Mesodermal cell (in vitro differentiated cells): ENCODE data around the gene CLDN34. TPM values are rescaled to one million over a fixed set of nuclear protein-coding genes. Genes with fewer than 3 reads are reported as not detected.

Experiments used
- H3K27ac ChIP-seq: 2 replicates; pipeline ENCODE4 v1.7.0; 2013; ENCODE audit warnings: mild to moderate bottlenecking, low read depth, low read length, moderate library complexity; ENCODE audit not compliant: severe bottlenecking
- H3K36me3 ChIP-seq: 2 replicates; pipeline ENCODE4 v1.7.1; 2013; ENCODE audit warnings: mild to moderate bottlenecking, low read length, moderate library complexity; ENCODE audit not compliant: control insufficient read depth, insufficient read depth
- H3K4me1 ChIP-seq: one replicate; pipeline ENCODE4 v1.7.1; 2013; ENCODE audit warnings: mild to moderate bottlenecking, low read length; ENCODE audit not compliant: insufficient read depth, control insufficient read depth, poor library complexity, severe bottlenecking
- H3K4me3 ChIP-seq: 2 replicates; pipeline ENCODE4 v1.7.0; 2013; ENCODE audit warnings: low read length, control low read depth, mild to moderate bottlenecking; ENCODE audit not compliant: insufficient read depth, poor library complexity, severe bottlenecking; ENCODE audit errors: extremely low read depth
- H3K9me3 ChIP-seq: 2 replicates; pipeline ENCODE4 v1.7.1; 2013; ENCODE audit warnings: mild to moderate bottlenecking, low read length, moderate library complexity; ENCODE audit not compliant: control insufficient read depth
- WGBS, 2 experiments: methylation state at CpG; one replicate each; pipeline ENCODE4 v1.1.5; 2013; ENCODE audit warnings: missing lambda C conversion rate in 2 of 2; ENCODE audit not compliant: insufficient coverage in 2 of 2; 5-methylcytosine and 5-hydroxymethylcytosine counted together
- polyA plus RNA-seq, 2 experiments: library from polyadenylated mRNA; stranded (reverse); fragments of 50-300 nt; gene quantifications; one replicate each; pipeline ENCODE4 v1.2.3, GENCODE V29; 2013

The CLDN34 gene, protein sequence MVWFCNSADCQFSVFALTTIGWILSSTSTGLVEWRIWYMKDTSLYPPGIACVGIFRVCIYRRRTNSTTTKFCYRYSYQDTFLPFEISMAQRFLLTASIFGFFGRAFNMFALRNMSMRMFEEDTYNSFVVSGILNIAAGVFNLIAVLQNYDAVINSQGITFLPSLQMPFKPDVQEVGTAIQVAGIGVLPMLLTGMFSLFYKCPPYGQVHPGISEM
- polyA plus RNA-seq (2013, experiment 1 of 2): not detected
- polyA plus RNA-seq (2013, experiment 2 of 2): not detected

- Histone ChIP-seq H3K9me3 (no peaks in the 10 kb centered on the region), H3K4me3 (no peak within 1 kb of the TSS), H3K36me3 (no peaks in the 10 kb centered on the region), H3K4me1 (no peaks in the 10 kb centered on the region), H3K27ac (no peak within 1 kb of the TSS)
- 88 to 90% methylated on average over 2 to 5 of the region's 16 CpGs for WGBS, 2 experiments
Observed at GRCh38 chrX:9966775-9967408, at the start of gene CLDN34. Gene CLDN34, plus strand, starts transcription at chrX:9967358. Its CDS starts 0 bp downstream, at chrX:9967358.

GRCh38 chrX:9917861-9918260 lies 49.3 kb upstream of the CLDN34 start:
- Histone ChIP-seq H3K9me3 (no peaks in the 10 kb centered on the region), H3K4me3 (no peak overlapping the region), H3K4me1 (no peaks in the 10 kb centered on the region), H3K27ac (no peak overlapping the region), H3K36me3 (no peaks in the 10 kb centered on the region)
- WGBS, 2 experiments: 90% methylated on average over 2 of the region's 5 CpGs; no CpG with 5 or more reads in 1 of the 2 experiments

- H3K4me3 ChIP-seq: no peak overlapping the region
- H3K27ac ChIP-seq: no peak overlapping the region
- no peaks in the 10 kb centered on the region for H3K9me3 ChIP-seq
- H3K36me3 ChIP-seq: no peaks in the 10 kb centered on the region
- no peaks in the 10 kb centered on the region for H3K4me1 ChIP-seq
- 92 to 100% methylated on average over 2 of the region's 3 CpGs for WGBS, 2 experiments
Observed at GRCh38 chrX:9919632-9920172, 47.5 kb upstream of the CLDN34 start.

DNA sequence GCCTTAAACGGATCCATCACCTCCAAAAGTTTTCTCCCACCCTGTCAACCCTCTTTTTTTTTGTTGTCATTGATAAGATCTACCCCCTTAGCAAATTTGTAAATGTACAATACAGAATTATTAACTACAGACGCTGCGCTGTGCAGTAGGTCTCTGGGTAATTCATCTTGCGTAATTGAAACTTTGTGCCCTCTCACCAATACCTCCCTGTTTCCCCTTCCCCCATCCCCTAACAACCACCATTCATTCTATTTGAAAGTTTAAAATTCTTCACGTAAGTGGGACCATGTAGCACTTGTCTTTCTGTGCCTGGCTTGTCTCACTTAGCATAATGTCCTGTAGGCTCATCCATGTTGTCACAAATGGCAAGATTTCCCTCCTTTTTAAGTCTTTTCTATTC lies 45.8 kb upstream of the CLDN34 start:
- no peak overlapping the region for H3K27ac ChIP-seq
- H3K4me1 ChIP-seq: no peaks in the 10 kb centered on the region
- no peak overlapping the region for H3K4me3 ChIP-seq
- H3K9me3 ChIP-seq: no peaks in the 10 kb centered on the region
- WGBS, 2 experiments: 80% methylated on average over 1 of the region's 5 CpGs; no CpG with 5 or more reads in 1 of the 2 experiments
- no peaks in the 10 kb centered on the region for H3K36me3 ChIP-seq

GRCh38 chrX:9923357-9923756 lies 43.8 kb upstream of the CLDN34 start:
- no peak overlapping the region for H3K27ac ChIP-seq

GRCh38 chrX:9926002-9926401 lies 41.2 kb upstream of the CLDN34 start:
- Histone ChIP-seq H3K36me3 (no peaks in the 10 kb centered on the region), H3K4me1 (no peaks in the 10 kb centered on the region), H3K9me3 (no peaks in the 10 kb centered on the region), H3K27ac (no peak overlapping the region), H3K4me3 (no peak overlapping the region)
- WGBS, 2 experiments: 88 to 97% methylated on average over 3 to 4 of the region's 9 CpGs

More at GRCh38 chrX:9923357-9923756, 43.8 kb upstream of the CLDN34 start:
- no peaks in the 10 kb centered on the region for H3K4me1 ChIP-seq
- no peaks in the 10 kb centered on the region for H3K36me3 ChIP-seq
- H3K4me3 ChIP-seq: no peak overlapping the region
- H3K9me3 ChIP-seq: no peaks in the 10 kb centered on the region
- 73% methylated on average over 2 of the region's 5 CpGs; no CpG with 5 or more reads in 1 of the 2 experiments for WGBS, 2 experiments

DNA sequence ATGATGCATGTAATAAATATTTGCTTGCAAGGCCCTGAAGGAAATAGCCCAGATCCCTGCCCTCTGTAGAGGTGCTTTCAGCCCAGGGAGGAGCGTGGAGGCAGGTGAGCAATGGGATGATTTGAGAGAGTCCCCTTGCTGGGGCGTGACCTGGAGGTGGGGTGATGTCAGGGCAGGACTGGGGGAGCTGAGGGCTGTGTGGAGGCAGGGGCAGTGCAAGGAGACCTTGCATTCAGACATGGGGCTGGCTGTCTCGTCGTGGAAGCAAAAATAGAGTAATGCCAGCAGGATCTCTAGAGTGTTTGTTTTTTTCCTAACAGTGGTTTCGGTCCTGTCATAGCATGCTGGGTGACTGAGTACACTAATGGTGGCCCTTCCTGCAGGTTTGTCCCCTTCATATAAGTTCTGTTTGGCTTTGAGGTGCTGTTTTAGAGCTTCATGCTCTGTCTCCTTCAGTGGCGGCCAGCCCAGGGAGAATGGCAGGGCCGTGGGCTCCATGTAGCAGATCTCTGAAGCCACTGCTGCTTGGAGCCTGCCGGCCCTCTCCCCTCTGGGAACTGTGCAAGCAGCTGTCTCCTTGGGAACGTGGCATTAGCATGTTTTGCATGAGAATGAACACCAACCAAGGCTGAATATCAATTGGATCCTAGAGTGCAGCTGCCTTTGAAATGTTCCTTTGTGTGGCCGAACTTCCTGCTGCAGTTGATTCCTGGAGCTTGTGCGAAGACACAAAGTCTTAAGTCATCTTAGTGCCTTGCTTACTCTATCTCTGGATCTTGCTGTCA lies 39.3 kb upstream of the CLDN34 start:
- 46% methylated on average over 4 of the region's 11 CpGs; no CpG with 5 or more reads in 1 of the 2 experiments for WGBS, 2 experiments
- no peak overlapping the region for H3K4me3 ChIP-seq
- no peaks in the 10 kb centered on the region for H3K9me3 ChIP-seq
- H3K4me1 ChIP-seq: no peaks in the 10 kb centered on the region
- H3K36me3 ChIP-seq: peaks cover 5% of the 10 kb centered on the region
- no peak overlapping the region for H3K27ac ChIP-seq

DNA sequence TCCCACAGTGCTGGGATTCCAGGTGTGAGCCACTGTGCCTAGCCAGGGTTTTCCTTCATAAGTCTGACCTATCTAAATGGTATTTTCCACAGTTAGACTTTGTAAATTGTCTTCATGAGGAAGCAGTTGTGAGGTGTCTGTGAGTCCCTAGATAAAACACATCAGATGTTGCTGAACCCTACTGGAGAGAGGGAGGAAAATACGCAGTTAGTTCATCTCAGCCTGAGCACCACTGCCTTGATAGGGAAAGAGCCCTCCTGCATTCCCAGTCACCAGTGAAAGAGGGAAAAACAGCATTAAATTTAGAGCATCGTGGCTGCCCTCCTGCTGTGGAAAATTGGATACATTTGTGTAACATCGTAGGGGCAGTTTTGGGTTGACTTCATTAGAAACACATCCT lies 31.7 kb upstream of the CLDN34 start:
- 100% methylated on average over 1 of the region's 3 CpGs; no CpG with 5 or more reads in 1 of the 2 experiments for WGBS, 2 experiments
- Histone ChIP-seq H3K9me3 (no peaks in the 10 kb centered on the region), H3K4me3 (no peak overlapping the region), H3K27ac (no peak overlapping the region), H3K4me1 (no peaks in the 10 kb centered on the region), H3K36me3 (peaks cover 13% of the 10 kb centered on the region)

GRCh38 chrX:9937761-9938160 lies 29.4 kb upstream of the CLDN34 start:
- Histone ChIP-seq H3K9me3 (no peaks in the 10 kb centered on the region), H3K36me3 (peaks cover 17% of the 10 kb centered on the region), H3K4me3 (no peak overlapping the region), H3K4me1 (no peaks in the 10 kb centered on the region), H3K27ac (no peak overlapping the region)
- 96% methylated on average over 3 to 4 of the region's 8 CpGs for WGBS, 2 experiments

DNA sequence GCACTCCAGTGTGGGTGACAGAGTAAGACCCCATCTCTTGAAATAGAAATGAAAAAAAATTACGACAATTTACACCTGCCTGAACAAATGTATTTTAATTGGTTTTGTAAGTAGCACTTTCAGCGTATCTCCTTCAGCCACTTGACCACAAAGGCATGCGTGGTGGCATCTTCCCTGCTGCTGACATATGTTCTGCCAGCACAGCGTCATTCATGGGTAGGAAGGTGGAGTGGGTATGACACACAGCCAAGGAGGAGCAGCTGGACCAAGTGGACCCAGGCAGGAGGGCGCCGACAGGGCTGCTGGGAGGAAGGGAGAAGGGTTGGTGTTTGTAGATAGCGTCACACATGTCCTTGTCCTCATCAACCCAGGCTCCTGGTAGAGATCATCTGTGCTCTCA lies 28.6 kb upstream of the CLDN34 start:
- no peak overlapping the region for H3K27ac ChIP-seq
- H3K9me3 ChIP-seq: no peaks in the 10 kb centered on the region
- H3K36me3 ChIP-seq: peaks cover 11% of the 10 kb centered on the region
- no CpG with 5 or more reads among the region's 7 CpGs for WGBS, 2 experiments
- H3K4me3 ChIP-seq: no peak overlapping the region
- H3K4me1 ChIP-seq: no peaks in the 10 kb centered on the region
